GM08714 (cell line): Measurements from ENCODE around the gene COLEC12.
"Not testable (repeated sequence)": the region's sequence is repeated elsewhere in the genome, so short reads cannot be mapped to it uniquely, and the experiment has no call there.

Experiments used
- H3K4me3 ChIP-seq: fragments of 200-500 bp; sonication (Bioruptor generic); 2 replicates; pipeline ENCODE4 v1.5.1; 2014; ENCODE audit warnings: mild to moderate bottlenecking, low read length, inconsistent platforms
- ZNF274 ChIP-seq: IDR thresholded peaks from 2 replicates; pipeline ENCODE4 v1.6.1; 2012; ENCODE audit warnings: mild to moderate bottlenecking, low read depth, low read length

COLEC12 gene

DNA sequence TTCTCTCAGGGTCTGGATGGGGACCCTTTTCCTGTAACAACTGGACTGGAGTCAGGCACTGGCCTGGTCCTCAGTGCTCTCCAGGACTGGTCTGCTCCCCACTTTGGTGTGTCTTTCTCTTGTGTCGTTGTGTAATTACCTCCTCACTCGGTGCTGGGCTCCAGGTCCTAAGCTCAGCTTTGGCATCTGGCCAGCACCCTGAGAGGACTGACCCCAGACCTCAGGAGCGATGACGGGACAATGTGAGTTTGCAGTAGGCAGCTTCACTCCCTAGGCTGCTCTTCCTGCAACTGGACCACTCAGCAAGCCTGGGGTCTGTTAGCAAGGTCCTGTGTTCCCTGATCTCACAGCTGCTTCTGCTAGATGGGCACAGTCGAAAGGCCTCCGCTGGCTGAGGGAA is 93.8 kb downstream of the COLEC12 start:
- TF ChIP-seq ZNF274 = no peak
- H3K4me3 ChIP-seq = no peak overlapping the region

DNA sequence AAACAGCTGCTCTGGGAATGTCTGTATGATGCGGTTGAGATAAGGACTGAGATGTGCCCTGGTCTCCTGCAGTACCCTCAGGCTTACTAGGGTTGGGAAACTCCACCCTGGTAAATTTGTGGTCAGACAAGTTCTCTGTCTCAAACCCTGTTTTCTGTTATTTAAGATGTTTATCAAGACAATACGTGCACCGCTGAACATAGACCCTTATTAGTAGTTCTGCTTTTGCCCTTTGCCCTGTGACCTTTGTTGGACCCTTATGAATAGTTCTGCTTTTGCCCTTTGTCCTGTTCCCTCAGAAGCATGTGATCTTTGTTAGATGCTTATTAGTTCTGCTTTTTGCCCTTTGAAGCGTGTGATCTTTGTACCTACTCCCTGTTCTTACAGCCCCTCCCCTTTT is 95.5 kb downstream of the COLEC12 start:
- H3K4me3 ChIP-seq = not testable (repeated sequence)

- H3K4me3 ChIP-seq = no peak overlapping the region
- no peak for TF ChIP-seq ZNF274
Observed at GRCh38 chr18:404061-404636, 96.4 kb downstream of the COLEC12 start.

DNA sequence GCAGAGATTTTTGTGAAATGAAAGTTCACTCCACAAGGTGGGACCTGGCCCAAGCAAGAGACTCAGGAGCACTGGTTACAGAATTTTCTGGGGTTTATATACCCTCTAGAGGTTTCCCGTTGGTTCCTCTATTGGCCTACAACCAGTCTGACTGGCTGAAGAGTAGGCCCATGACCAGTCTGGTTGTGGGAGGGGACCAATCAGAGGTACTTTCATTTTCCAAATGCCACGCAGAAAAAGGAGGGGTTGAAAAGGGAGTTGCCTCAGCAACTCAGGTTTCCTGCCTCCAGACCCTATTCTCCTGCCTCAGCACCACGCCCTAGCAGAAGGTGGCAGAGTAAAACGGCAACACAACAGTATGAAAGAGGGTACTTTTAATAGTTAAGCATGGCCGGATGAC is 98.4 kb downstream of the COLEC12 start:
- TF ChIP-seq ZNF274 = no peak
- H3K4me3 ChIP-seq = no peak overlapping the region

- H3K4me3 ChIP-seq = no peak overlapping the region
- no peak for TF ChIP-seq ZNF274
Observed at GRCh38 chr18:400456-400855, 100.0 kb downstream of the COLEC12 start.

GRCh38 chr18:399631-400135 is 100.8 kb downstream of the COLEC12 start:
- TF ChIP-seq ZNF274 = no peak
- H3K4me3 ChIP-seq = no peak overlapping the region

DNA sequence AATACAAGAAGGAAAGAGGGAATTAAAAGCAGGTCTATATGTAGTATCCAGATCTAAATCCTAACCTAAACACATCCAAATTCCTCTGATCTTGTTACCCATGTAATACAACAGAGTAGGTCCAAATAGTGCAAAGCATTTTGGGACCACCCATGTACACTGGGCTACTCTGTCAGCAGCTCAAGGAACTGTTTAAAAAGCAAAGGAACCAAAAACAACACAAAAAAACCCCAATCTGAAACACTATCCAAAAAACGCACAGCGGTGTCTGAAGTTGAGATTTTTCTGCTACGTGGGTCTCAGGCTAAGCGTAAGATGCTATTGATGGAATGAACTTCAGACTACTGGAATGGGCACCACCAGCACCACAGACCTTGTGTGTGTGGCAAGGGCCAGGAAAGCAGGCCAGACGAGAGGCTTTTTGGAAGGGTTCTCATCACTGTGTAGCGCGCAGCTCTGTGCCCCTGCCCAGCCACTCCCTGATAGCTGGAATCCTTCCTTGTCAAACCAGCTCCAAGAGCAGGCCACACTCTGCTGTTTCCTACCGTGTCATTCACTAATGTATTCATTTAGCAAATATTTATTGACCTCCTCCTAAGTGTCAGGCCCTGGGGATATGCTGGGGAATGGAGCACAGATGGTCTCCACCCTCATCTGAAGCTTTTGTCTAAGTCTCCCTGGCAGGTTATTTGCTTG is 101.4 kb downstream of the COLEC12 start:
- H3K4me3 ChIP-seq = no peak overlapping the region
- TF ChIP-seq ZNF274 = no peak

DNA sequence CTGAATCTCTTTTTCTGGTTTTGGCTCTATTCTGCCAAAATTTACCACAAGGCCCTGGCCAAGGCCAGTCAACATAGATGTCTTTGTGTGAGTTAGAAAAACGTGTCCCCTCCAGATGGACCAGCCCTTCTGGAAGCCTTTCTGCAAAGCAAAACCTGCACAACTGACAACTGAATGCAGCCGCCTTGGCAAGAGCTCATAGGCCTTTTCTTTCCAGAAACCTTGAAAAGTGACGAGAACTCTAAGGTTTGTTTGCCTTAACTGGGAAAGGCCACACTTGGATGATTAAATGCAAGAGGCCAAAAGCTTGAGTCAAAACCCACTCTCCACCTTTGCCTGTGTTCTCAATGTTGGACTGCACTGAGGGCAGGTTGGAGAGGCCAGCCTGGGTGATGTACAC is 103.9 kb downstream of the COLEC12 start:
- TF ChIP-seq ZNF274 = no peak
- H3K4me3 ChIP-seq = no peak overlapping the region

- TF ChIP-seq ZNF274 = no peak
- H3K4me3 ChIP-seq = no peak overlapping the region
Observed at GRCh38 chr18:396251-396555, 104.3 kb downstream of the COLEC12 start.

- H3K4me3 ChIP-seq = no peak overlapping the region
- TF ChIP-seq ZNF274 = no peak
Observed at GRCh38 chr18:395456-396250, 104.8 kb downstream of the COLEC12 start.

DNA sequence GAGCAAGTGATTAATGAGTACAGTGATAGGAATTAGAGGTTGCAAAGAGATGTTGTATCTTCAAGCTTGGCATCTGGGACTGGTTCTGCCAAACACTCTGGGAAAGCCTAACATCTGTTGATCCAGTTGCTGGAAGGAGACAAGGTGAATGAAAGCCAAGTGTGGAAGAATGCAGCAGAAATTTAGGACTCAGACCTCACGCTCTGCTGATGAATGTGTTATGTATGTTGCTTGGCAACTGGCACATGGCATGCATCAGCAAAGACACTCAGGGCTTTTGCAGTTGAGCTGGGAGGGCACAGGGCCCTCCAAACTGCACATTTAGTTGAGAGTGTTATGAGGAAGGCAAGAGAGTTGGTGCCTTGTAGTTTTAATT is 105.5 kb downstream of the COLEC12 start:
- TF ChIP-seq ZNF274 = no peak
- no peak overlapping the region for H3K4me3 ChIP-seq

- H3K4me3 ChIP-seq = no peak overlapping the region
- no peak for TF ChIP-seq ZNF274
Observed at GRCh38 chr18:394262-394986, 106.1 kb downstream of the COLEC12 start.

GRCh38 chr18:393574-393957 is 106.9 kb downstream of the COLEC12 start:
- no peak for TF ChIP-seq ZNF274

GRCh38 chr18:392928-393573 is 107.5 kb downstream of the COLEC12 start:
- no peak for TF ChIP-seq ZNF274
- no peak overlapping the region for H3K4me3 ChIP-seq

More at GRCh38 chr18:393574-393957, 106.9 kb downstream of the COLEC12 start:
- no peak overlapping the region for H3K4me3 ChIP-seq
